Measurements from ENCODE around the gene ARID3A.

ARID3A gene

GRCh38 chr19:936175-936546 is 10.3 kb downstream of the ARID3A start:
- no peak for TF ChIP-seq SPI1 (IDR thresholded peaks at IDR 0.05; ENCODE audit: low read depth, low read length)
- TF ChIP-seq PAX5 (IDR thresholded peaks at IDR 0.05; ENCODE audit: insufficient read depth, low read length, severe bottlenecking), result no peak
- FAIRE-seq (no peak), DNase-seq (ENCODE audit: insufficient read length, low spot score) (no peak)

DNA sequence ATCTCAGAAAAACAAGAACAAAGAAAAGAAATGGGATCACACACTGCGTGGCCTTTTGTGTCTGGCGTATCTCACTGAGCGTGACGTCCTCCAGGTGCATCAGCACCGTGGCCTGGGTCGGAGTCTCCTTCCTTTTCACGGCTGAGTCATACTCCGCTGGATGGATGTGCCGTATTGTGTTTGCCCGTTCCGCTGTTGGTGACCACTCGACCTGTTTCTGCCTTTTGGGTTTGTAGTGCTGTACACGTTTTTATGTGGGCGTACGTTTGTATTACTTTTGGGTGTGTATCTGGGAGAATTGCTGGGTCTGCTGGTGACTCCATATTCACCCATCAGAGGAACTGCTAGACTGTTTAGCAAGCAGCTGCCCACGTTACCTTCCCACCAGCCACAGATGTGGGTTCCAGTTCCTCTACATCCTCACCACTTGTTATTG is 11.4 kb downstream of the ARID3A start:
- FAIRE-seq, result peak; percentile 88
- peak; percentile 82 for TF ChIP-seq SPI1 (IDR thresholded peaks at IDR 0.05; ENCODE audit: low read depth, low read length)
- TF ChIP-seq PAX5 (IDR thresholded peaks at IDR 0.05; ENCODE audit: insufficient read depth, low read length, severe bottlenecking), result no peak
- TF ChIP-seq POU2F2 (IDR thresholded peaks at IDR 0.05; ENCODE audit: low read depth, low read length), result no peak
- TF ChIP-seq POLR2A (IDR thresholded peaks at IDR 0.05; ENCODE audit: low read depth, low read length), result no peak
- no peak for DNase-seq (ENCODE audit: insufficient read length, low spot score)

DNA sequence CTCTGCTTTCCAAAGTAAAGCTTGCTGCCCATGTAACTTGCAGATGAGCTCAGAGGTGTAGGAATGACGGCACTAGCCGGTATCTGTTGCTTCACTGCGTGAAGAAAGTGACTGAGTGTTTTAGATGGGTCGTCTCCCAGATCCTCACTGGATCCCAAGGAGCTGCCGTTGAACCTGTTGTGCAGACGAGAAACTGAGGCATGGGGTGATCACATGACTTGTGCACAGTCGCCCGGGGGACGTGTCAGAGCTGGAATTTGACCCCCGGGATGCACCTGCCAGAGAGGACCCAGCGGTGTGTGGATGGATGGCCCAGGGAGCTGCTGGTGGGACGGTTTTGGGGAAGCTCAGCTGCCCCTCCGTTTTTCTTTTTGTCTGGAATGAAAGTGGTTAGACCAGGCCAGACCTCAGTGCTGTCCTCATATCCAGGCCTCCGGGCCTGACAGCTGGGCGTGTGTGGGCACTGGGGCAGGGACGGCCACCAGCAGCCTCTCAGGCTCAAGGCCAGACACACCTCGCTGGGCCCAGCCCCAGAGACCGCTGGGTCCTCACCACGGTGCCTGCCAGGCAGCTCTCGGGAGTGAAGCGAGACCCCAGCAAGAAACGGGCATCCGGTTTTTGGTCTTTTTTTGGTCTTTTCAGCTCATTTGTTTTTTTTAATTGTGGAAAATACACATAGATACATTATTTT is 12.5 kb downstream of the ARID3A start:
- TF ChIP-seq PAX5 (IDR thresholded peaks at IDR 0.05; ENCODE audit: insufficient read depth, low read length, severe bottlenecking) (no peak), POLR2AphosphoS5 (IDR thresholded peaks at IDR 0.05; ENCODE audit: low read depth, low read length) (no peak), TAF1 (IDR thresholded peaks at IDR 0.05; ENCODE audit: low read depth, low read length) (no peak), SPI1 (IDR thresholded peaks at IDR 0.05; ENCODE audit: low read depth, low read length) (no peak), POU2F2 (IDR thresholded peaks at IDR 0.05; ENCODE audit: low read depth, low read length) (no peak), POLR2A (IDR thresholded peaks at IDR 0.05; ENCODE audit: low read depth, low read length) (no peak)
- DNase-seq (ENCODE audit: insufficient read length, low spot score), result no peak
- no peak for FAIRE-seq

- DNase-seq (ENCODE audit: insufficient read length, low spot score), result no peak
- TF ChIP-seq POLR2AphosphoS5 (IDR thresholded peaks at IDR 0.05; ENCODE audit: low read depth, low read length) (no peak), POLR2A (IDR thresholded peaks at IDR 0.05; ENCODE audit: low read depth, low read length) (no peak), TAF1 (IDR thresholded peaks at IDR 0.05; ENCODE audit: low read depth, low read length) (no peak), SPI1 (IDR thresholded peaks at IDR 0.05; ENCODE audit: low read depth, low read length) (no peak), POU2F2 (IDR thresholded peaks at IDR 0.05; ENCODE audit: low read depth, low read length) (no peak), PAX5 (IDR thresholded peaks at IDR 0.05; ENCODE audit: insufficient read depth, low read length, severe bottlenecking) (no peak)
These were observed 13.6 kb downstream of the ARID3A start for GRCh38 chr19:939439-939838.

GRCh38 chr19:939922-940321 is 14.1 kb downstream of the ARID3A start:
- TF ChIP-seq SPI1 (IDR thresholded peaks at IDR 0.05; ENCODE audit: low read depth, low read length), result no peak
- TF ChIP-seq POU2F2 (IDR thresholded peaks at IDR 0.05; ENCODE audit: low read depth, low read length), result no peak
- TF ChIP-seq TAF1 (IDR thresholded peaks at IDR 0.05; ENCODE audit: low read depth, low read length), result no peak
- TF ChIP-seq POLR2AphosphoS5 (IDR thresholded peaks at IDR 0.05; ENCODE audit: low read depth, low read length), result no peak
- TF ChIP-seq PAX5 (IDR thresholded peaks at IDR 0.05; ENCODE audit: insufficient read depth, low read length, severe bottlenecking), result no peak
- no peak for TF ChIP-seq POLR2A (IDR thresholded peaks at IDR 0.05; ENCODE audit: low read depth, low read length)
- FAIRE-seq, result peak; percentile 5
- DNase-seq (ENCODE audit: insufficient read length, low spot score), result no peak

More at GRCh38 chr19:939439-939838, 13.6 kb downstream of the ARID3A start:
- no peak for FAIRE-seq

- DNase-seq (ENCODE audit: insufficient read length, low spot score), result no peak
- FAIRE-seq, result peak; percentile 75
- TF ChIP-seq PAX5 (IDR thresholded peaks at IDR 0.05; ENCODE audit: insufficient read depth, low read length, severe bottlenecking) (no peak), POLR2A (IDR thresholded peaks at IDR 0.05; ENCODE audit: low read depth, low read length) (no peak), TAF1 (IDR thresholded peaks at IDR 0.05; ENCODE audit: low read depth, low read length) (no peak), POLR2AphosphoS5 (IDR thresholded peaks at IDR 0.05; ENCODE audit: low read depth, low read length) (peak; percentile 23; the same call in 1 of the 2 replicates), POU2F2 (IDR thresholded peaks at IDR 0.05; ENCODE audit: low read depth, low read length) (no peak), SPI1 (IDR thresholded peaks at IDR 0.05; ENCODE audit: low read depth, low read length) (no peak)
These were observed 14.9 kb downstream of the ARID3A start for GRCh38 chr19:940591-941291.

GRCh38 chr19:941292-942132 is 15.7 kb downstream of the ARID3A start:
- FAIRE-seq (peak; percentile 9), DNase-seq (ENCODE audit: insufficient read length, low spot score) (no peak)
- TF ChIP-seq SPI1 (IDR thresholded peaks at IDR 0.05; ENCODE audit: low read depth, low read length) (no peak), POLR2AphosphoS5 (IDR thresholded peaks at IDR 0.05; ENCODE audit: low read depth, low read length) (no peak), PAX5 (IDR thresholded peaks at IDR 0.05; ENCODE audit: insufficient read depth, low read length, severe bottlenecking) (no peak), POU2F2 (IDR thresholded peaks at IDR 0.05; ENCODE audit: low read depth, low read length) (no peak), POLR2A (IDR thresholded peaks at IDR 0.05; ENCODE audit: low read depth, low read length) (no peak), TAF1 (IDR thresholded peaks at IDR 0.05; ENCODE audit: low read depth, low read length) (no peak)

DNA sequence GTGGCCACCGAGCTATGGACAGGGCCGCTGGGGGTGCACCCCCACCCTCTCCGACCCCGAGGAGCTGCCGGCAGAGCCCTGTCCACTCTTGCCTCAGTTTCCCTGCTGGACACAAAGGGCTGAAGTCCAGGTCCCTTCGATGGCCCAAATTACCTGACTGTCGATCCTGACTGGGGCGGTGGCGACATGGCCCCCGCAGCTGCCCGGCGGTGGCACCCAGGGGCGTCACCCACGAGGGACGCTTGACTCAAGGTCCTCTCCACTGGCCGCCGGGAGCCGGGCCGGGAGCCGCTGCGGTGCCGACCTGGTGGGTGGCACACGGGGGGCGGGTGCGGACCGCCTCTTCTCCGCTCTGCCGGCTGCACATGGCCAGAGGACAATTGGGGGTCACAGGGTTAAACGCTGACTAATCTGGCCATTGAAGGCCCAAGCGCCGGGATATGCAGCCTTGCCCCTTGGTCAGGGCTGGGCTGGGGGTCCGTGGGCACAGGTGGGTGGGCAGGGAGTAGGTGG is 16.4 kb downstream of the ARID3A start:
- TF ChIP-seq PAX5 (IDR thresholded peaks at IDR 0.05; ENCODE audit: insufficient read depth, low read length, severe bottlenecking), result no peak
- no peak for TF ChIP-seq POLR2A (IDR thresholded peaks at IDR 0.05; ENCODE audit: low read depth, low read length)
- TF ChIP-seq SPI1 (IDR thresholded peaks at IDR 0.05; ENCODE audit: low read depth, low read length), result no peak
- TF ChIP-seq POU2F2 (IDR thresholded peaks at IDR 0.05; ENCODE audit: low read depth, low read length), result no peak
- no peak for TF ChIP-seq TAF1 (IDR thresholded peaks at IDR 0.05; ENCODE audit: low read depth, low read length)
- TF ChIP-seq POLR2AphosphoS5 (IDR thresholded peaks at IDR 0.05; ENCODE audit: low read depth, low read length), result no peak
- no peak for FAIRE-seq

More for the DNA sequence above, 16.4 kb downstream of the ARID3A start:
- no peak for DNase-seq (ENCODE audit: insufficient read length, low spot score)
